Chondrocyte (in vitro differentiated cells): ENCODE data around the gene CCDC51. TPM values are rescaled to one million over a fixed set of nuclear protein-coding genes. Genes with fewer than 3 reads are reported as not detected.
A peak's percentile ranks its signal among the peaks of the same experiment; 100 is the strongest.

Experiments used
- DNase-seq: peaks from one replicate; pipeline ENCODE4 v3.0.0; 2021; ENCODE audit warnings: mixed read lengths, low spot score
- H3K27ac Mint-ChIP-seq: one replicate; pipeline ENCODE4 v1.8.0; 2021; ENCODE audit warnings: mild to moderate bottlenecking, moderate library complexity, mixed read lengths; ENCODE audit not compliant: unreplicated experiment
- H3K27me3 Mint-ChIP-seq: 2 replicates; pipeline ENCODE4 v1.8.0; 2021; ENCODE audit warnings: low read depth, mixed read lengths
- H3K36me3 Mint-ChIP-seq: 2 replicates; pipeline ENCODE4 v1.8.0; 2021; ENCODE audit warnings: low read depth, mixed read lengths
- H3K4me1 Mint-ChIP-seq: 2 replicates; pipeline ENCODE4 v1.8.0; 2021; ENCODE audit warnings: low read depth, mild to moderate bottlenecking, mixed read lengths
- H3K4me3 Mint-ChIP-seq: one replicate; pipeline ENCODE4 v1.8.0; 2021; ENCODE audit warnings: mild to moderate bottlenecking, moderate library complexity, mixed read lengths; ENCODE audit not compliant: unreplicated experiment
- H3K9me3 Mint-ChIP-seq: 2 replicates; pipeline ENCODE4 v1.8.0; 2021; ENCODE audit warnings: low read depth, mixed read lengths
- CTCF ChIP-seq: fragments of 200-600 bp; sonication (generic); IDR thresholded peaks from 2 replicates; pipeline ENCODE4 v1.5.0; 2021; ENCODE audit warnings: antibody characterized with exemption, mild to moderate bottlenecking, moderate library complexity
- total RNA-seq: library from RNA; stranded (reverse); gene quantifications from 3 replicates; pipeline ENCODE4 v1.2.1, GENCODE V29; 2021

Gene CCDC51
- total RNA-seq, 1 donor from 2014 or later = 25.8 TPM

GRCh38 chr3:48456456-48456855 lies 16.5 kb upstream of the CCDC51 start:
- Mint-ChIP-seq H3K9me3 (no peaks in the 10 kb centered on the region), H3K36me3 (peaks cover 30% of the 10 kb centered on the region), H3K27ac (no peak overlapping the region), H3K4me1 (no peaks in the 10 kb centered on the region), H3K4me3 (no peak overlapping the region), H3K27me3 (no peaks in the 10 kb centered on the region)
- TF ChIP-seq CTCF = no peak
- no peak for DNase-seq

DNA sequence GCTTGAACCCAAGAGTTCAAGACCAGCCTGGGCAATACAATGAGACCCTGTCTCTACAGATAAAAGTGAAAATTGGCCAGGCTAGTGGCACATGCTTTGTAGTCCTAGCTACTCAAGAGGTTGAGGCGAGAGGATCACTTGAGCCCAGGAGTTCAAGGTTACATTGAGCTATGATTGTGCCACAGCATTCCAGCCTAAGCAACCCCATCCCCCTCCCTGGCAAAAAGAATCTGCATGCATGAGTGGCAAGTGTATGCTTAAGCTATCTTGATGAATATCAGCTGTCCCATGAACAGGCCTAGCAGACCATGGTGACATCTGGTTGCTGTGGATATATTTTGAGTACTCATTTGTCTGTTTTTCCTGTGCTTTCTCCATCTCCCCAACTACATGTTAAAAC lies 11.4 kb upstream of the CCDC51 start:
- H3K4me3 Mint-ChIP-seq = no peak overlapping the region
- peaks cover 16% of the 10 kb centered on the region for H3K36me3 Mint-ChIP-seq
- no peaks in the 10 kb centered on the region for H3K27me3 Mint-ChIP-seq
- no peak for DNase-seq
- peaks cover 23% of the 10 kb centered on the region for H3K4me1 Mint-ChIP-seq
- TF ChIP-seq CTCF = no peak
- H3K27ac Mint-ChIP-seq = no peak overlapping the region
- H3K9me3 Mint-ChIP-seq = no peaks in the 10 kb centered on the region

DNA sequence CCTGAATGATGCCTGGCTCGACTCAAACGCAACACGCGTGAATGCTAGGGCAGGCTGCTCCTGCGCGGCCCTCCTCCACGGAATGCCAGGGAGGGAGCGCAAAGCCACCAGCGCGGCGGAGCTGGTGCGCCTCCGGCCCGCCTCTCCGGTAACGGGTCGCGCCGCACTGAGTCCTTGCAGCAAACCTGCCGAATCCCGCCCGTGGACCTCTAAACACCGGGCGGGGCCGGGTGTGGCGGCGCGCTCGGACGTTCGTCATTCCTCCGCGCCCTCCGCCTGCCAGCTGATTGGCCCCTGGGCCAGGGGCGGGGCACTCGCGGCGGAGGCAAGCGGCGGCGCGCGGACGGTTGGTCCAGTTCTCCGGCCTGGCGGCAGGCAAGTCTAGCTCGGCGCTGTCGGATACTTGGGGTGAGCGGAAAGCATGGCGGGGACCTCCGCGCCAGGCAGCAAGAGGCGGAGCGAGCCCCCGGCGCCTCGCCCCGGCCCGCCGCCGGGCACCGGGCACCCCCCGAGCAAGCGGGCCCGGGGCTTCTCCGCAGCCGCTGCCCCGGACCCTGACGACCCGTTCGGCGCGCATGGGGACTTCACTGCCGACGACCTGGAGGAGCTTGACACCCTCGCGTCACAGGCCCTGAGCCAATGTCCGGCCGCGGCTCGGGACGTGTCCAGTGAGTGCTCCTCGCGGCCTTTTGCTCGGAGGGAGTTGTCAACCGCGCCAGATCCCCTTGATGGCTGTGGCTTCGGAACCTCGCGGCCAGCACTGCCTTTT lies 6.7 kb upstream of the CCDC51 start, which contains the start of gene ATRIP:
TSS of gene ATRIP (plus strand) at position 313 of the 769 bp plus-strand sequence. CDS start at position 422, 109 bp downstream.
- H3K36me3 Mint-ChIP-seq = peaks cover 12% of the 10 kb centered on the region
- peak within 1 kb of the TSS; percentile 95 for H3K27ac Mint-ChIP-seq
- TF ChIP-seq CTCF = peak; percentile 30
- peaks cover 40% of the 10 kb centered on the region for H3K4me1 Mint-ChIP-seq
- H3K9me3 Mint-ChIP-seq = no peaks in the 10 kb centered on the region
- no peaks in the 10 kb centered on the region for H3K27me3 Mint-ChIP-seq
- peak within 1 kb of the TSS; percentile 94 for H3K4me3 Mint-ChIP-seq
- DNase-seq = peak; percentile 97

DNA sequence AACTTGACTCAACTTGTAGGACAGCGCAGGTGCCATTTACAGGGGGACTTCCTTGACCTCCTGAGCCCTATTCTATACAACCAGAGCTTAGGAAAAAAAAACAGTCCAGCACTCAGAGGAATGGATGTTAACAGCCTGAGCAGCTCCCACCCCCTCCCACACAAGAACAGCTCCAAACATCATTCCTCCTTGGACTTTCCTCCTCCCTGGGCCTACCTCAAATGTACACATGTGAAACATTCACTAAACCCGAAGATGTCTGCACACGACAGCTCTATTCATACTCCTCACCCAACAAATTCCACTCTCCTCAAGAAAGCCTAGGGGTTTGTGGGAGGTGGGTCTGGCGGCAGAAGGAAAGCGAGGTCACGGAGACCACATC lies 6.1 kb upstream of the CCDC51 start:
- TF ChIP-seq CTCF = no peak
- Mint-ChIP-seq H3K4me1 (peaks cover 46% of the 10 kb centered on the region), H3K27me3 (no peaks in the 10 kb centered on the region), H3K9me3 (no peaks in the 10 kb centered on the region), H3K27ac (peak overlapping the region; percentile 95), H3K4me3 (peak overlapping the region; percentile 94), H3K36me3 (peaks cover 10% of the 10 kb centered on the region)
- no peak for DNase-seq

- DNase-seq = no peak
- Mint-ChIP-seq H3K9me3 (no peaks in the 10 kb centered on the region), H3K4me3 (peak overlapping the region; percentile 94), H3K27ac (peak overlapping the region; percentile 95), H3K4me1 (peaks cover 51% of the 10 kb centered on the region), H3K36me3 (peaks cover 10% of the 10 kb centered on the region), H3K27me3 (no peaks in the 10 kb centered on the region)
- TF ChIP-seq CTCF = no peak
Observed at GRCh38 chr3:48445277-48445882, 5.5 kb upstream of the CCDC51 start.
